Measurements from ENCODE around the gene HNRNPA1L2.
"Not testable (repeated sequence)": the region's sequence is repeated elsewhere in the genome, so short reads cannot be mapped to it uniquely, and the experiment has no call there.

HNRNPA1L2 gene

DNA sequence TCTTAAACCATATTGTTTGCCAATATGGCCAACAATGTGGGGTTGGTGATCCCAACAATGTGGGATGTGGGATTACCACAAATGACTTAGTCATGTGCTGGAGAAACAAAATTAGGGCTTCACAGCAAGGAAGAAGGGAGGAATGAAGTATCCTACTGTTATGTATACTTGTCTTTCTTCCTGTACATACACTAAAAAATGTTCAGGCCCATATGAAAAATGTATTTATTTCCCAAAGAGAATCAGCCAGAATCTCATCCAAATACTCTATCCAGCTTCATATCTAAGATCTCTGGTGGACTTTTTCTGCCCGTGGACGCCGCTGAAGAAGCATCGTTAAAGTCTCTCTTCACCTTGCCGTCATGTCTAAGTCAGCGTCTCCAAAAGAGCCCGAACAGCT is at the start of gene HNRNPA1L2:
Gene HNRNPA1L2, plus strand, starts transcription at position 301 of the 400 bp plus-strand sequence. Its CDS starts 62 bp downstream, at position 363.
- Mint-ChIP-seq H3K27me3 (no peaks in the 10 kb centered on the region), H3K9me3 (no peaks in the 10 kb centered on the region), H3K4me1 (peaks cover 6% of the 10 kb centered on the region), H3K4me3 (no peak within 1 kb of the TSS), H3K27ac (peak within 1 kb of the TSS; percentile 37 to 64)
- ATAC-seq (no peak), DNase-seq (no peak)

DNA sequence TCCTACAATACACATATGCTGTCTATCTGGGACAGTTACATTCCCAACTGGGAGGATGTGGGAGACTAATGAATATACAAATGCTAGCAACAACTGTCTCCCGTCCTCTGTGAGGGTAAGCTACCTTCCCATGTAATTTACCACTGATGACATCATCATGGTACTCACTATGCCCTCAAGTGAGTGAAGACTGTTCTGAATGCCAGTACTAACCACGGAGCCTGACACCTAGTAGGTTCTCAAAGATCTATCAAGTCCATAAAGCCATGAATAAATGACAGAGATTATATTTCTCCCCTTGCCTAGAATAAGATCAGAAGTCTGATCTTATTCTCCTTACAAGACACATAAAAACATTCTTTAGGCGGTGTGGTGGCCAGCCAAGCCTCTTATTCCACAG is 49.1 kb upstream of the HNRNPA1L2 start:
- not testable (repeated sequence) for H3K4me3 Mint-ChIP-seq, ATAC-seq, H3K9me3 Mint-ChIP-seq, H3K4me1 Mint-ChIP-seq, H3K27ac Mint-ChIP-seq, DNase-seq
- peaks cover 31% of the 10 kb centered on the region for H3K27me3 Mint-ChIP-seq

DNA sequence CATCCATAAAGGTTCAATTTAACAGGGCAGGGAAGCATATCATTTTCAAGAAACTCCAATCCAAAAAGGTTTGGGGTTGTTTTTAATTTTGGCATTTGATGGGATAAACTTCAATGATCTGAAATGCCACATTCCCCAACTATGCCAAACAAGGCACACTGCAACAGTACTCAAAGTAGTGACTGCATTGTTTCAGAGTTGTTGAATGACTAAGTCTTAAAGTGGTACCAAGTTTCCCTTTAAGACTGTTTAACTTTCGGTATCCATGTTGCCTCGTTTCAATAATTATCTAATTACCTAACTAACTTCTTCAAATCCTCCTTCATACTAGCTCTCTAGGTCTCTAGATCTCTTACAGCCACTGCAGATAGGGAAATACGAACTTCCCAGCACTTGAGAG is 48.4 kb upstream of the HNRNPA1L2 start:
- H3K4me3 Mint-ChIP-seq, DNase-seq, H3K27ac Mint-ChIP-seq, H3K9me3 Mint-ChIP-seq, ATAC-seq, H3K4me1 Mint-ChIP-seq: not testable (repeated sequence)
- H3K27me3 Mint-ChIP-seq = peaks cover 33% of the 10 kb centered on the region

DNA sequence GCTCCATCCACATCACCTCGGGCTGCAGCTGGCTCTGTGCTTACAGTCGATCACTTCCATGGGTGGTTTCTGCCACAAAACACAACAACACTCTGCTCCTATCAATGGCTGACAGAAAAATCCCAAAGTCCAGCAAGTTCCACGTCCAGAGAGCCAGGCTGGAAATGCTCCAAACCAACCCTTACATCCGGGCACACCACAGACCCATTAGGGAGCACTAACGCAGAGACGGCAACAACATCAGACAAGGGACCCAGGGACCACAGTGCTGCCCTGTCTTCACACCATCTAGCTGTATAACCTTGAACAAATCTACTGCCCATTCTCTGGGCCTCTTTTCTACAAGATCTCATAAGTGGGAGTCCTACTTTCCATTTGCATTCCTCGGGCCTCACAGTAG is 47.9 kb upstream of the HNRNPA1L2 start:
- peaks cover 38% of the 10 kb centered on the region for H3K27me3 Mint-ChIP-seq
- not testable (repeated sequence) for H3K4me1 Mint-ChIP-seq, H3K9me3 Mint-ChIP-seq, H3K27ac Mint-ChIP-seq, H3K4me3 Mint-ChIP-seq, DNase-seq, ATAC-seq

DNA sequence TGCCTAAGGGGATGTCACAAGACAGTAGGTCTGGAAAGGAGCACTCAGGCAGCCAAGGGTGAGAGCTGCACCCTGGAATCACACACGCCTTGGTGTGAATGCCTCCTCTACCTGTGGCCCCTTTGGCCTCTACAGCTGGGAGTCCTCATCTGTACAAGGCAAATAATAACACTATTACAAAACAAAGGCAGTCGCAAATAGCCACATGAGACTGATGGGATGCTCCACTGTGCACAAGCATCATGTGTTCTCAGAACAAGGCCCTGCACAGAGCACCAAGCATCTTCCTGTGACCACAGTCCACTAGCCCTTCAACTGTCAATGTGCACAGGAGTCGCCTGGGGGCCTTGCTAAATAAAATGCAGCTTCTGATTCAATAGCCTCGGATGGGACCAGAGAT is 44.6 kb upstream of the HNRNPA1L2 start:
- Mint-ChIP-seq H3K9me3 (no peaks in the 10 kb centered on the region), H3K4me1 (peaks cover 15% of the 10 kb centered on the region), H3K4me3 (no peak overlapping the region), H3K27me3 (peaks cover 21% of the 10 kb centered on the region), H3K27ac (no peak overlapping the region)
- ATAC-seq (no peak), DNase-seq (no peak)

DNA sequence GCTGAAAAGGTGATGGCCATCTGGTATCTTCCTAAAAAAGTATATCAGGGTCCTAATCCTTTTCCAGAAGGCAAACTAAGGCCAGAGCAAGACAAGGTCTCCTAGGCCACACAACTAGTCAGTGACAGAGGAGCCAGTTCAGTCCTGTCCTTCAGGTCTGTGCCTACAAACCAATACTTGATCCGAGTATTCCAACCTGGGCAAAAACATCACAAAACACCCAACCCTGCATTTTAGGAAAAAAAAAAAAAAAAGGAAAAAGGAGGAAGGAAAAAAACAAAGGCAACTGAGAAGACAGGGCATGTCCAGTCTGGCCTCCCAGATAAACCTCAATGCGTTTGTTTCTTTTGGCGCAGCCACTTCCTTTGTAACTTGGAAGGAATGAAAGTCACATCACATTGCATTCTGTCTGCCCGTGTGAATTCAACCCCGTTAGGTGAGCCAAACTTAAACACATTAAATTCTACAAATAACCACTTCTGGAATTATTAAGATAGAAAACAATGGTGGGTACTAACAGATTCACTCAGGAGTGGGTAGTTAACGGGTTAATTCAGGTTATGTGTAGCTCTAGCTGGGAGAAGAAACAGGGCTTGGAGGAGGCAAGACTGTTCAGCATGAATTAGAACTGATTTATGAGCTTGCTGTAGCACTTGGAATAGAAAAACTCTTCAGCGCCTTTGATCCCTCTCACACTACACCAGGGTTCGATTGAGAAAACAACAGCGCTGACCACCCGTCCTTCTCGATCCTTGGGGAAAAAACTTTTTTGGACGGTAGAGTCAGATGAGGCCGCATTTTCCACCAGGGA is 43.0 kb upstream of the HNRNPA1L2 start:
- Mint-ChIP-seq H3K9me3 (no peaks in the 10 kb centered on the region), H3K27me3 (peaks cover 17% of the 10 kb centered on the region), H3K4me3 (peak overlapping the region; percentile 74 to 82), H3K4me1 (peaks cover 17% of the 10 kb centered on the region), H3K27ac (no peak overlapping the region)
- peak; percentile 32 for ATAC-seq
- DNase-seq = no peak

DNA sequence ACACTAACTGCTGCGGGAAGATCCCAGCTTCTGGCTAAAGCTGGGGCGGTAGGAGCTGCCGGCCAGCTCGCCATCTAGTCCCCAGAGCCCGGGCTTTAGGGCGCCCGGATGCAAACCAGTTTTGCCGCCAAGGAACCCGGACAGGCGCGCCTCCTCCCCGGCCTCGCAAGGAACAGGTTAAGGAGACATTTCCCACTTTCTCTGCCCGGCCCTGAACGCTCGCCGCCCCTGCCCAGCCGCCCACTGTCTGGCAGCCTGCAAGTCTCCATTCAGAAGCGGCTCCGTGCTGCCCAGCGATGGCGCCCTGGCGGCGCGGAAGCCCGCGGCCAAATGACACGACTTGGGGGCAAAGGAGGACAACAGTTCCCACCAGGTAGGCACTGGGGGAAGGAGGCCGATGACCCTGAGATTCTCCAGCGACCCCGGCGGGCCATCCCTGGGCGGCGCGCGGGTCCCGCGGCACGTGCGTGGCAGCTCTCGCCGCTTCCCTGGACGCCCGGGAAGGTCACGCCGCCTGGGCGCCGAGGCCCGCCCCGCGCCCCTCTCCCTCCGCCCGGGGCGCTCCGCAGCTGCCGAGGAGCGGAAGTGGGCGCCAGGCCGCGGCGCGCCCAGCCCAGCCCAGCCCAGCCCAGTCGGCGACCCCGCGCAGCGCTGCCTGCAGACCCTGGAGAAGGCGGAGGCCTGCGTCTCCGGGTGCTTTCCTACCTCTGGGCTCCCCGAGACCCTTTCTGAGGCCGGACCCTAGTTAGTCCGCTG is 42.2 kb upstream of the HNRNPA1L2 start:
- Mint-ChIP-seq H3K27ac (no peak overlapping the region), H3K9me3 (no peaks in the 10 kb centered on the region), H3K4me3 (peak overlapping the region; percentile 74 to 82), H3K4me1 (peaks cover 17% of the 10 kb centered on the region), H3K27me3 (peaks cover 13% of the 10 kb centered on the region)
- DNase-seq (peak in 1 of 2 donors; percentile 14), ATAC-seq (peak; percentile 75)

DNA sequence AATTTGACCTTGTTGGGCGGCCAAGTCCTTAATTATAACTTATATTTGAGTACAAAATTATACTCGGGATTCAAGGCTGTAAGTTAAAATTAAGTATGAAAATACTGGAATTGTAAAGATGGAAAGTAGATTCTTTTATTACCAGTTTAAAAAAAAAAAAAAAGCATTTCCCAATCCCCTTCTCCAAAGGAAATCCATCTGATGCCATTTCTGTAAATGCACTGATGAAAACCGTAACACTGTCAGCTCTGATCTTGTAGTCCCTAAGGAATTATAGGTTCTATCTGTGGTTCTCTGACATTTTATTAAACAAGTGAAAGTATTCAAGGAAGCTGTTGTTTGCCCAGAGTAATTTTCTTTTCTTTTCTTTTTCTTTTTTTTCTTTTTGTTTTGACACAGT is 41.6 kb upstream of the HNRNPA1L2 start:
- DNase-seq (no peak), ATAC-seq (no peak)
- H3K4me1 Mint-ChIP-seq = peaks cover 17% of the 10 kb centered on the region
- H3K9me3 Mint-ChIP-seq = no peaks in the 10 kb centered on the region
- H3K27ac Mint-ChIP-seq = no peak overlapping the region
- H3K4me3 Mint-ChIP-seq = peak overlapping the region; percentile 41 to 42
- peaks cover 13% of the 10 kb centered on the region for H3K27me3 Mint-ChIP-seq

DNA sequence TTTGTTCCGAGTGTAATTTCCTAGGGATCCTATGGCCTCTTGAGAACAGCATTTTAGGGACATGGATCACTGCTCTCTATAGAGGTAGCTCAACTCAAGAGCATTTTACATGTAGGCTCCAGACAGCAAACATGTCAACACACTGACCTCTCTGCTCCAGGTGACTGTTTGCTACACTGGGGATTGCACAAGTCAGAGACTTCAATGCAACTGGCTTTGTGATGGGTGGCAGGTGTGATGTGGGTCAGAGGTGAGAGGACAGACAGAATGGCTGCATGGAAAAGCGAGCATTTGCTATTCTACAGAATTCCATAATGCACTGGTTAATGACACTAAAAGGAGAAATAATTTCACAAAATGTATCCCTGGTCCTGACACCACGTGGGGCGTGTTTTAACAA is 38.9 kb upstream of the HNRNPA1L2 start:
- Mint-ChIP-seq H3K4me1 (peaks cover 17% of the 10 kb centered on the region), H3K27me3 (peaks cover 20% of the 10 kb centered on the region)
- H3K27ac Mint-ChIP-seq, H3K4me3 Mint-ChIP-seq, ATAC-seq, H3K9me3 Mint-ChIP-seq, DNase-seq: not testable (repeated sequence)

DNA sequence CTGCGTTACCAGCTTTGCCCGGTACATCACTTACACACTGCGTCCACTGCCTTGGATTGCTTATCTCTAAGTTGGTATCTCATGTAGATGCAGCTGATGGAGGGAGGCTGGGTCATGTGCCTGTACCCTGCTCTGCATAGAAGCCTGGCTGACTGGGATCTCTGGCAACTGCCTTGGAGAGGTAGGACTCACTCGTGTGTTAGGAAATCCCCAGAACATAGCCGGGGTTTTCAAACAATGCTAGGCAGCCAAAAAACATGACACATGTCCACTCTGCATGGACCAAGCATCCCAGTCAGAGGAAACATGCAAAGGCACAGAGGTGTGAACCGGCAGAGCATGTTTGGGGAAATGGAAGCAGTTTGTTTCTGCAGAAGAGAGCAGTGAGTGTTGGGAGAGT is 36.1 kb upstream of the HNRNPA1L2 start:
- H3K4me1 Mint-ChIP-seq, ATAC-seq, H3K27ac Mint-ChIP-seq, H3K27me3 Mint-ChIP-seq, H3K9me3 Mint-ChIP-seq, H3K4me3 Mint-ChIP-seq, DNase-seq: not testable (repeated sequence)

DNA sequence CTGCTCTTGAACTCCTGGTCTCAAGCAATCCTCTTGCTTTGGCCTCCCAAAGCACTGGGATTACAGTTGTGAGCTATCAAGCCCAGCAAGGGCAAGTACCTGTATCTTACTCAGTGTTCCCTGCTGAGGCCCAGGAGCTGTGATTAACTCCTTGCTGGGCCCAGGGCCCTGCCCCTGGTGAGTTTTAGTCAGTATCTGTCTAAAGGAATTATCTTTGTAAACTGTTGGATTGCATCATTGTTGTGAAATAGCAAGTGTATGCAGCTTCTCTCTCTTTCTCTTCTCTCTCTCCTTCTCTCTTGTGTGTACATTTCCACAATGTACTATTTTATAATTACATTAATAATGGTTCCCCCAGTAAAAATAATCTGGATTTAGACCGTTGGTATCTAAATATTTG is 35.4 kb upstream of the HNRNPA1L2 start:
- not testable (repeated sequence) for H3K4me1 Mint-ChIP-seq, H3K4me3 Mint-ChIP-seq, H3K9me3 Mint-ChIP-seq, ATAC-seq, H3K27me3 Mint-ChIP-seq, DNase-seq
- H3K27ac Mint-ChIP-seq = peak overlapping the region in 1 of 2 donors; percentile 72

DNA sequence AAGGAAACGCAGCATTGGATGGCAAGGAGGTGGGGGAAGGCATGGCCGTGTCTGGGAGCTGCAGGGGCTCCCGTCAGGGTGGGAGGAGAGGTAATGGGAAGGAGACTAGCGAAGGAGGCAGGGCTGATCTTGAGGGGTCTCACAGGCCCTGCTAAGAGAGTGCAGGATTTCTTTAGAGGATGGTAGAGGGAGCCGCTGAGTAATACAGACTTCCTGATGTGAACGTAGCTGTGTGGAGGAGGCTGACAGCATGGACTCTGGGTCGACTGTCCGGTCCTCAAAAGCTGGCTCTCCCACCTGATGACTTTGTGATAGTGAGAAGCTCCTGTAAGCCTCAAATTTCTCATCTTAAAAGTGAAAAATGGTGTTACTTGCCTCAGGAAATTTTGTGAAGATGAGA is 34.0 kb upstream of the HNRNPA1L2 start:
- not testable (repeated sequence) for H3K4me3 Mint-ChIP-seq, H3K27me3 Mint-ChIP-seq, ATAC-seq, H3K9me3 Mint-ChIP-seq, H3K4me1 Mint-ChIP-seq, DNase-seq
- H3K27ac Mint-ChIP-seq = peak overlapping the region in 1 of 2 donors; percentile 48

DNA sequence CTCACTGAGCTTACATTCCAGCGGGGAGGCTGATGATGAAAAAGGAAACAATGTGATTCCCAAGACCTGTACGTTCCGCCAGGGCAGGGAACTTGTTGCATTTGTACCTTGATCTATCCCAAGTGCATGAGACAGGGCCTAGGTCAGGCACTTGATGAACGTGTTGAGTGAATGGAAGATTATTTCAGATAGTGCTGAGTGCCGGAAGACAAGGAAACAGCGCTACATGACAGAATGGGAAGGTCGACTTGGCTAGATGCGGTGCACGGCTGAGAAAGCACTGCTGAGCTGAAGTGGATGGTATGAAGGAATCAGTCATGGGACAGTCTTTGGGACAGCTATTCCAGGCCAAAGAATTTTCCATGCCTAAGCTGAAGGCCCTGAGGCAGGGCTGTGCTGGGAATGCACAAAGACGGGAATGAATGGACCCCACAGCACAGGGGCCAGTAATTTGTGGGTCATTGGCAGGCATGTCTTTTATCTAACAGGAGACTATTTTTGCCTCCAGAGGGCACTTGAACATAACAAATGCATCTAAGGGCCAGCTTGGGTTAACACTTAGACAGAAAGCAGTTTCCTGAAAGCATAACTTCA is 33.1 kb upstream of the HNRNPA1L2 start:
- H3K27me3 Mint-ChIP-seq, H3K9me3 Mint-ChIP-seq, H3K4me1 Mint-ChIP-seq, H3K4me3 Mint-ChIP-seq: not testable (repeated sequence)
- peak overlapping the region in 1 of 2 donors; percentile 14 for H3K27ac Mint-ChIP-seq
- peak; percentile 78 for ATAC-seq
- peak in 1 of 2 donors; percentile 14 for DNase-seq

DNA sequence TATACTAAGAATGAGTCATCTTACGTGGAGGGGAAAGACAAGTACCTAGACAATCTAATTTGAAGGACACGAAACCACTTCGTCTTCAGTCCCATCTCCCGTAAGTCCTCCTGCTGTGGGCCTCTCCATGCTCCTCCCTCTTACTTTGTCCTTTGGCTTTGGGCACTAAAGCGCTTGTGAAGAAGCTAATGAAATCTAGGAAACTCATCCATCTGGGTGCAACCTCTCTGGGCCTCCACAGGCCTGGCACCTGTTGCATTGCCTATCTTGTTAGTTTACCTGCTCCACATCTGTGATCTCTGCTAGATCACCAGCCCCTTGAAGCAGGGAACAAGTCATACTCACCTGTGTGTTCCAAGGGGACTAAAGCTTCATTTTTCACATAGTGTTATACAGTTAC is 32.1 kb upstream of the HNRNPA1L2 start:
- not testable (repeated sequence) for H3K9me3 Mint-ChIP-seq, H3K27ac Mint-ChIP-seq, ATAC-seq, H3K4me3 Mint-ChIP-seq, DNase-seq, H3K27me3 Mint-ChIP-seq, H3K4me1 Mint-ChIP-seq

DNA sequence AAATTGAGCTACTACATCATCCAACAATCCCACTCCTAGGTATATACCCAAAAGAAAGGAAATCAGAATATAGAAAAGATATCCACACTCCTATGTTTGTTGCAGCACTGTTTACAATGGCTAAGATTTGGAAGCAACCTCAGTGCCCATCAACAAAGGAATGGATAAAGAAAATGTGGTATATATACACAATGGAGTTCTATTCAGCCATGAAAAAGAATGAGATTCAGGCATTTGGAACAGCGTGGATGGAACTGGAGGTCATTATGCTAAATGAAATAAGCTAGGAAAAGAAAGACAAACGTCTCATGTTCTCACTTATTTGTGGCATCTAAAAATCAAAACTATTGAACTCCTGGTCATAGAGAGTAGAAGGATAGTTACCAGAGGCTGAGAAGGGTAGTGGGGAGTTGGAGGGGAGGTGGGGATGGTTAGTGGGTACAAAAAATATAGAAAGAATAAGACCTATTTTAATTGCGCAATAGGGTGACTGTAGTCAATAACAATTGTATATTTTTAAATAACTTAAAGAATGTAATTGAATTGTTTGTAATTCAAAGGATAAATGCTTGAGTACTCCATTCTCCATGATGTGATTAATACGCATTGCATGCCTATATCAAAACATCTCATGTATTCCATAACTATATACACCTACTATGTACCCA is 27.0 kb upstream of the HNRNPA1L2 start:
- H3K9me3 Mint-ChIP-seq = peaks cover 0 to 4% of the 10 kb centered on the region in 2 donors
- H3K4me1 Mint-ChIP-seq = peaks cover 20% of the 10 kb centered on the region
- ATAC-seq = no peak
- H3K27me3 Mint-ChIP-seq = no peaks in the 10 kb centered on the region
- peak overlapping the region in 1 of 2 donors; percentile 66 for H3K27ac Mint-ChIP-seq
- peak overlapping the region in 1 of 2 donors; percentile 30 for H3K4me3 Mint-ChIP-seq
- DNase-seq = no peak
